B cell (primary cell): ENCODE measurements around the gene GHR. TPM values are rescaled to one million over a fixed set of nuclear protein-coding genes. Genes with fewer than 3 reads are reported as not detected.

Experiments used
- ATAC-seq: fragments of 200-7000 bp; cut with Tn5 transposase; one replicate; pipeline ENCODE4 v1.10.0; 2021; ENCODE audit warnings: low read depth, mild to moderate bottlenecking, moderate number of reproducible peaks, moderate library complexity
- CTCF ChIA-PET: fragments of 350-600 bp; sonication (Branson Sonifier 250); formaldehyde crosslinking; loops from one replicate; lab custom pipeline; 2021; ENCODE audit warnings: antibody characterized with exemption, inconsistent platforms; lab: Charles Lee
- POLR2A ChIA-PET: fragments of 350-600 bp; sonication (Branson Sonifier 250); formaldehyde crosslinking; loops from one replicate; lab custom pipeline; 2021; ENCODE audit warnings: antibody characterized with exemption; lab: Charles Lee
- DNase-seq: peaks from one replicate; pipeline ENCODE4 v3.0.0; 2013
- H2AFZ ChIP-seq: 2 replicates; pipeline ENCODE4 v1.6.1; 2012; ENCODE audit warnings: mild to moderate bottlenecking, low read depth, low read length; ENCODE audit not compliant: insufficient read depth, poor library complexity, severe bottlenecking
- H3K27ac ChIP-seq, 2 donors: 1 replicate in 1 of 2; 2 replicates in 1 of 2; pipeline ENCODE4 v1.5.1; 2012 to 2013; ENCODE audit warnings: low read length in 2 of 2, mild to moderate bottlenecking in 2 of 2, moderate library complexity in 1 of 2
- H3K27me3 ChIP-seq, 4 experiments: fragments of 200-600 bp in 1 of 4; sonication (generic) in 1 of 4; replicated peaks in 1 of 4; 1 replicate in 2 of 4; 2 replicates in 2 of 4; pipeline versions ENCODE4 v1.6.1 to v1.7.0; 2013 to 2016; ENCODE audit warnings: low read length in 3 of 4, mild to moderate bottlenecking in 2 of 4, mixed read lengths in 1 of 4, moderate library complexity in 1 of 4; ENCODE audit not compliant: insufficient read depth in 4 of 4, control insufficient read depth in 3 of 4; ENCODE audit errors: control extremely low read depth in 1 of 4
- H3K36me3 ChIP-seq, 2 experiments: replicated peaks in 1 of 2; 1 replicate in 1 of 2; 2 replicates in 1 of 2; pipeline versions ENCODE4 v1.6.1 to v1.7.1; 2013; ENCODE audit warnings: low read length in 1 of 2; ENCODE audit not compliant: insufficient read depth in 2 of 2, control insufficient read depth in 1 of 2; ENCODE audit errors: control extremely low read depth in 1 of 2, extremely low read depth in 1 of 2
- H3K4me1 ChIP-seq, 2 donors: fragments of 200-600 bp in 1 of 2; sonication (generic) in 1 of 2; 1 replicate in 1 of 2; 2 replicates in 1 of 2; pipeline versions ENCODE4 v1.5.1 to v1.6.1; 2013 to 2017; ENCODE audit warnings: low read length in 2 of 2; ENCODE audit not compliant: control insufficient read depth in 2 of 2, insufficient read depth in 2 of 2
- H3K4me2 ChIP-seq: replicated peaks from 2 replicates; pipeline ENCODE3; 2012; ENCODE audit warnings: mild to moderate bottlenecking, low read depth, low read length; ENCODE audit not compliant: poor library complexity, severe bottlenecking
- H3K4me3 ChIP-seq, 5 experiments: fragments of 200-600 bp in 1 of 5; sonication (generic) in 1 of 5; 1 replicate in 3 of 5; 2 replicates in 2 of 5; pipeline versions ENCODE4 v1.5.1 to v1.7.0; 2011 to 2016; ENCODE audit warnings: low read length in 4 of 5, mild to moderate bottlenecking in 4 of 5, low read depth in 2 of 5, control low read depth in 1 of 5, moderate library complexity in 1 of 5; ENCODE audit not compliant: insufficient read depth in 1 of 5; ENCODE audit errors: control extremely low read depth in 1 of 5, extremely low read depth in 1 of 5
- H3K79me2 ChIP-seq: fragments of 200-600 bp; sonication (generic); one replicate; pipeline ENCODE4 v1.6.0; 2016; ENCODE audit warnings: low read length; ENCODE audit not compliant: control insufficient read depth, insufficient read depth
- H3K9ac ChIP-seq: fragments of 200-600 bp; sonication (generic); 2 replicates; pipeline ENCODE4 v1.6.1; 2017; ENCODE audit warnings: mild to moderate bottlenecking, low read length, moderate library complexity
- H3K9me3 ChIP-seq, 3 donors: one replicate each; pipeline versions ENCODE4 v1.6.1 to v1.7.1; 2013; ENCODE audit warnings: low read length in 2 of 3; ENCODE audit not compliant: control insufficient read depth in 2 of 3, insufficient read depth in 1 of 3; ENCODE audit errors: control extremely low read depth in 1 of 3
- H4K20me1 ChIP-seq: 2 replicates; pipeline ENCODE4 v1.6.0; 2012; ENCODE audit warnings: mild to moderate bottlenecking, low read length; ENCODE audit not compliant: insufficient read depth, control insufficient read depth, poor library complexity, severe bottlenecking
- H3K27ac Mint-ChIP-seq: one replicate; pipeline ENCODE4 v1.8.0; 2021; ENCODE audit warnings: mixed read lengths
- H3K27me3 Mint-ChIP-seq: one replicate; pipeline ENCODE4 v1.8.0; 2021; ENCODE audit warnings: mixed read lengths
- H3K4me1 Mint-ChIP-seq: one replicate; pipeline ENCODE4 v1.8.0; 2021; ENCODE audit warnings: mixed read lengths
- H3K4me3 Mint-ChIP-seq: one replicate; pipeline ENCODE4 v1.8.0; 2021; ENCODE audit warnings: mixed read lengths
- H3K9me3 Mint-ChIP-seq: one replicate; pipeline ENCODE4 v1.8.0; 2022; ENCODE audit warnings: mixed read lengths; ENCODE audit not compliant: insufficient read depth
- EZH2 ChIP-seq: IDR thresholded peaks from 2 replicates; pipeline ENCODE4 v1.6.1; 2012; ENCODE audit warnings: borderline replicate concordance, low read depth, mild to moderate bottlenecking, moderate library complexity, low read length; ENCODE audit not compliant: insufficient read depth, poor library complexity, severe bottlenecking
- WGBS: methylation state at CpG from one replicate; pipeline ENCODE4 v1.1.5; 2013; ENCODE audit warnings: missing lambda C conversion rate; ENCODE audit not compliant: insufficient coverage; 5-methylcytosine and 5-hydroxymethylcytosine counted together
- intact Hi-C: fragments of 100-400 bp; cut with micrococcal nuclease; formaldehyde crosslinking; loops from one replicate; pipeline ENCODE4 v1.10.0; 2022
- polyA plus RNA-seq: library from polyadenylated mRNA; depleted of rRNA; stranded (reverse); fragments of >200 nt; gene quantifications from 2 replicates; pipeline ENCODE4 v1.2.3, GENCODE V29; 2012
- total RNA-seq, 2 donors: library from RNA; stranded (reverse); fragments of 120-200 nt in 1 of 2; gene quantifications; 1 replicate in 1 of 2; 2 replicates in 1 of 2; pipeline versions ENCODE4 v1.2.3 to v1.2.4, GENCODE V29; 2013 to 2022
- TF ChIP-seq, protein P1 (sequence below): fragments of 200-600 bp; IDR thresholded peaks from one replicate; pipeline ENCODE4 v1.8.0; 2022; ENCODE audit warnings: antibody characterized with exemption, mild to moderate bottlenecking

GHR gene
- total and polyA plus RNA-seq, 2 donors (not counting 1 experiment from before 2014, with no cell fraction given) = not detected

DNA sequence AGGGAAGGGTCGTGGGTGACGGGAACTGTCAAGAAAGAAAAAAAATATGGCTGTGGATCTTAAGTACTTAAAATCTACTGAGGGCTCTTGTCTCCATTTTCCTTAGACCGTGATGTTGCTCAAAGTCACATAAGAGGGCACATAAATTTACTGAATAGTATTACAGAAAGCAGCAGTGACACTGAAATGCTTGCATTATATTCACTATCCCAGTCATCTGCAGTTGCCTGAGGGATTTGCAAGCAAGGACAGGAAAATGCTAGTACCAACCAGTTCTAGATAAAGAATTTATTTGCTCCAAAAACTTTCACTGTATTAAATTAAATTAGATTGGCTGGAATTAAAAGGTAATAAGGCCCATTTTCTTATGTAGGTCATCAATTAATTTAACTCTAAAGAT lies 226.8 kb downstream of the GHR start:
- Histone ChIP-seq H3K36me3 (no peaks in the 10 kb centered on the region), H3K79me2 (no peaks in the 10 kb centered on the region), H2AFZ (no peak overlapping the region), H3K27me3 (no peaks in the 10 kb centered on the region), H3K27ac (no peak overlapping the region), H3K4me2 (no peak overlapping the region), H3K9me3 (no peaks in the 10 kb centered on the region), H3K9ac (no peak overlapping the region), H3K4me3 (no peak overlapping the region), H4K20me1 (no peaks in the 10 kb centered on the region), H3K4me1 (no peaks in the 10 kb centered on the region)
- H3K4me1 Mint-ChIP-seq = peaks cover 3% of the 10 kb centered on the region
- ChIA-PET CTCF (no interaction called here), POLR2A (no interaction called here)
- no peaks in the 10 kb centered on the region for H3K27me3 Mint-ChIP-seq
- no peak overlapping the region for H3K27ac Mint-ChIP-seq
- intact Hi-C loops = no loop called here
- H3K9me3 Mint-ChIP-seq = no peaks in the 10 kb centered on the region
- WGBS = no CpG with 5 or more reads among the region's 3 CpGs
- no peak overlapping the region for H3K4me3 Mint-ChIP-seq
- TF ChIP-seq EZH2 = no peak
- TF ChIP-seq, protein P1, sequence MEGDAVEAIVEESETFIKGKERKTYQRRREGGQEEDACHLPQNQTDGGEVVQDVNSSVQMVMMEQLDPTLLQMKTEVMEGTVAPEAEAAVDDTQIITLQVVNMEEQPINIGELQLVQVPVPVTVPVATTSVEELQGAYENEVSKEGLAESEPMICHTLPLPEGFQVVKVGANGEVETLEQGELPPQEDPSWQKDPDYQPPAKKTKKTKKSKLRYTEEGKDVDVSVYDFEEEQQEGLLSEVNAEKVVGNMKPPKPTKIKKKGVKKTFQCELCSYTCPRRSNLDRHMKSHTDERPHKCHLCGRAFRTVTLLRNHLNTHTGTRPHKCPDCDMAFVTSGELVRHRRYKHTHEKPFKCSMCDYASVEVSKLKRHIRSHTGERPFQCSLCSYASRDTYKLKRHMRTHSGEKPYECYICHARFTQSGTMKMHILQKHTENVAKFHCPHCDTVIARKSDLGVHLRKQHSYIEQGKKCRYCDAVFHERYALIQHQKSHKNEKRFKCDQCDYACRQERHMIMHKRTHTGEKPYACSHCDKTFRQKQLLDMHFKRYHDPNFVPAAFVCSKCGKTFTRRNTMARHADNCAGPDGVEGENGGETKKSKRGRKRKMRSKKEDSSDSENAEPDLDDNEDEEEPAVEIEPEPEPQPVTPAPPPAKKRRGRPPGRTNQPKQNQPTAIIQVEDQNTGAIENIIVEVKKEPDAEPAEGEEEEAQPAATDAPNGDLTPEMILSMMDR = no peak
- DNase-seq (no peak), ATAC-seq (no peak)

DNA sequence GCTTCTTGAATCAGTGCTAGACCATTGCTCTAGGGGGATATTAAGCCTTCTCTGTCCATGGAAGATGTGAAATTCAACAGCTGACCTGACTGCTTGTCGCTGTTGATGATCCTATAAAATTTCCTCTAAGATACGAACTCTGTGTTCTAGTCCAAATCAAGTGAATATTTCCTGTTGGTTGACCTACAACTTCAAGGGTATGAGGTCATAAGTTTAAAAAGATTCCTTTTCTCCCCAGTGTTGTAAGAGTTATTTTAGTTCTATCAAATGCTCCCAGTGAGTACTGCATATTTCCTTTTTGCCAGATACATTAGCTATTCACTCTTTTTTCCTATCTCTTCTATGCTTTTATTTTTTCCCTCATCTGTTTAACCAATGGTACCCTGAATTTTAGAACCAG lies 230.5 kb downstream of the GHR start:
- DNase-seq = no peak
- H3K36me3 ChIP-seq = no peaks in the 10 kb centered on the region
- intact Hi-C loops = no loop called here
- no peak overlapping the region for H3K4me2 ChIP-seq
- ChIA-PET CTCF (interaction anchor here (1.2 to 7.1 kb wide), 3 partner anchors 70 to 797 kb away, joined by 3 to 88 read pairs (median 5); no protein-coding TSS in a partner anchor), POLR2A (no interaction called here)
- Mint-ChIP-seq H3K9me3 (no peaks in the 10 kb centered on the region), H3K27me3 (no peaks in the 10 kb centered on the region), H3K27ac (no peak overlapping the region), H3K4me1 (peaks cover 5% of the 10 kb centered on the region), H3K4me3 (no peak overlapping the region)
- no peaks in the 10 kb centered on the region for H3K79me2 ChIP-seq
- whole genome bisulfite sequencing = 100% methylated on average over 1 of the region's 2 CpGs
- H2AFZ ChIP-seq = peak overlapping the region; percentile 0
- H3K4me3 ChIP-seq = no peak overlapping the region
- H4K20me1 ChIP-seq = no peaks in the 10 kb centered on the region
- TF ChIP-seq, protein P1 = no peak
- no peak for TF ChIP-seq EZH2
- H3K4me1 ChIP-seq = peaks cover 2 to 6% of the 10 kb centered on the region in 2 donors
- H3K9me3 ChIP-seq = no peaks in the 10 kb centered on the region
- no peak overlapping the region for H3K9ac ChIP-seq
- H3K27ac ChIP-seq = no peak overlapping the region
- no peaks in the 10 kb centered on the region for H3K27me3 ChIP-seq
- no peak for ATAC-seq
